ENCODE data around the gene GPR34.
"Not testable (repeated sequence)": the region's sequence is repeated elsewhere in the genome, so short reads cannot be mapped to it uniquely, and the experiment has no call there.

GPR34 gene

DNA sequence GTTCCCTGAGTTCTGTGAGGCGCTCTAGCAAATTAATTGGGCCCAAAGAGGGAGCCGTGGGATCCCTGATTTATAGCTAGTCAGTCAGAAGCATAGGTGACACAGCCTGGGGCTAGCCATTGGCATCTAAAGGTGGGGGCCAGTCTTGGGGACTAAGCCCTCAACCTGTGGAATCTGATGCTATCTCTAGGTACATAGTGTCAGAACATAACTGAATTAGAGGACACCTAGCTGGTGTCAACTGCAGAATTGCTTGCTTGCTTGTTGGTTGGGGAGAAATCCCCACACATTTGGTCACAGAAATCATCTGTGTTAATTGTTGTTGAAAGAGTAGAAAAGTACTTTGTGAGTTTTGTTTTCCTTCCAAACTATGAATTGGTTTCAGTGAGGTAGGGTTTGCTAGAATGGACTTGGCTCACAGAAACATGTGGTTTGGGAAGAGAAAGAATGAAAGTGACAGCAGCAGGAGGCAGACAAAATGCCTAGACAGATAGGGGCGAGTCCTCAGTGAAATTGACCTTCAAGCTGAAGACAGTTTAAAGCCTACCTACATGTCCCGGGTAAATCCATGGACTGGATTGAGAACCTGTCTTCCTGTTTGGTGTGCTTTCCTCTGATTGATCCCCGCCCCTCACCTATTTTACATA, 22.4 kb downstream of the GPR34 start:
- H3K27ac ChIP-seq: no peak overlapping the region
- TF ChIP-seq, protein P1, sequence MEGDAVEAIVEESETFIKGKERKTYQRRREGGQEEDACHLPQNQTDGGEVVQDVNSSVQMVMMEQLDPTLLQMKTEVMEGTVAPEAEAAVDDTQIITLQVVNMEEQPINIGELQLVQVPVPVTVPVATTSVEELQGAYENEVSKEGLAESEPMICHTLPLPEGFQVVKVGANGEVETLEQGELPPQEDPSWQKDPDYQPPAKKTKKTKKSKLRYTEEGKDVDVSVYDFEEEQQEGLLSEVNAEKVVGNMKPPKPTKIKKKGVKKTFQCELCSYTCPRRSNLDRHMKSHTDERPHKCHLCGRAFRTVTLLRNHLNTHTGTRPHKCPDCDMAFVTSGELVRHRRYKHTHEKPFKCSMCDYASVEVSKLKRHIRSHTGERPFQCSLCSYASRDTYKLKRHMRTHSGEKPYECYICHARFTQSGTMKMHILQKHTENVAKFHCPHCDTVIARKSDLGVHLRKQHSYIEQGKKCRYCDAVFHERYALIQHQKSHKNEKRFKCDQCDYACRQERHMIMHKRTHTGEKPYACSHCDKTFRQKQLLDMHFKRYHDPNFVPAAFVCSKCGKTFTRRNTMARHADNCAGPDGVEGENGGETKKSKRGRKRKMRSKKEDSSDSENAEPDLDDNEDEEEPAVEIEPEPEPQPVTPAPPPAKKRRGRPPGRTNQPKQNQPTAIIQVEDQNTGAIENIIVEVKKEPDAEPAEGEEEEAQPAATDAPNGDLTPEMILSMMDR (IDR thresholded peaks at IDR 0.05): no peak
- TF ChIP-seq ZFX (IDR thresholded peaks at IDR 0.05; ENCODE audit: borderline replicate concordance): no peak

DNA sequence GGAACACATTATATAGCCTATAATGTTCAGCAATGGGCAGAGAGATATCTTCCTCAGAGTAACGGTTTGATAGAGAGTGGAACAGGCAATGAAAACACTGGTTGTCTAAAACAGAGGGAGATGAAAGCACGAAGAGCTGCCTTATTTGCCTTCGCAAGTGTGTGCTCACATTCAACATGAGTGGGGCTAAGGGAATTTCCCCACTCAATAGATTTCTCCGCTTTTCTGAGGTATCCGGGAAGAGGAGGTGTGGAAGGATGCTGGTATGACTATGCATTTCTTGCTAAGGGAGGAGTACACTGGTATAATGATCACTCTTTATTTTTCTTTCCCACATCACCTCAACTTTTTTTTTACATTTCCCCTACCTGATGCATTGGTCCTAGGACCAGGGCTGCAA, 27.4 kb downstream of the GPR34 start:
- TF ChIP-seq ZFX (IDR thresholded peaks at IDR 0.05; ENCODE audit: borderline replicate concordance): no peak
- TF ChIP-seq, protein P1 (IDR thresholded peaks at IDR 0.05): no peak
- H3K27ac ChIP-seq: no peak overlapping the region

DNA sequence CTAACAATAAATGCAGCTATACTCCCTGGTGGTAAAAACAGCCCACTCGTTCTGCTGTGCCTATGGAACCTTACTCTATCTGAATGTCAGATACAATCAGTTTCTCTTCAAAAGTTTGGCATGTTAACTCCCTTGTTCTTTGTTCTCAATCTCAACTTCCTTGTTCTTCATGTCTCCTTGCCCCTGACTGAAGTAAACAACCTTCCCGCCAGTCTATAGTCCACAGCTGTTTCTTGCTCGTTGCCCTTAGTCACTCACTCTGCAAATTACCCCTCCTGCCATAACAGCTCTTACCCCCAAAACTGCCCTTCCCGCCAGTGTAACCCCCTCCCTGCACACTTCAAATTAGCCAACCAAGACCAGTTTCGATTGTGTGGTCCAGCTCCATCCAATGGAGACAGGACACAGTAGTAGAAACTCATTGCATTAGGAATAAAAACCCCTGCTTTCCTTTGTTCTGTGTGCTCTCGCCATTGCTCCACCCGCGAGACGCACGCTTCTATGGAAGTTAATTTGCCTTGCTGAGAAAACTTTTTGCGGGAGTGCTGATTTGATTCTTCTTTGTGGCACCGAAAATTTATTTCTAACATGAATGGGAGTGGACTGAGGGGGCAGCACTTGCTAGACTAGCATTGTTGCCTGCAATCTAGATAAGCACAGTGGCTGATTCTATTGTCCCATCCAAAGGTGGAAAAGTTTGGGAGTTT, 28.1 kb downstream of the GPR34 start:
- no peak overlapping the region for H3K27ac ChIP-seq
- TF ChIP-seq, protein P1 (IDR thresholded peaks at IDR 0.05): no peak
- TF ChIP-seq ZFX (IDR thresholded peaks at IDR 0.05; ENCODE audit: borderline replicate concordance): no peak

DNA sequence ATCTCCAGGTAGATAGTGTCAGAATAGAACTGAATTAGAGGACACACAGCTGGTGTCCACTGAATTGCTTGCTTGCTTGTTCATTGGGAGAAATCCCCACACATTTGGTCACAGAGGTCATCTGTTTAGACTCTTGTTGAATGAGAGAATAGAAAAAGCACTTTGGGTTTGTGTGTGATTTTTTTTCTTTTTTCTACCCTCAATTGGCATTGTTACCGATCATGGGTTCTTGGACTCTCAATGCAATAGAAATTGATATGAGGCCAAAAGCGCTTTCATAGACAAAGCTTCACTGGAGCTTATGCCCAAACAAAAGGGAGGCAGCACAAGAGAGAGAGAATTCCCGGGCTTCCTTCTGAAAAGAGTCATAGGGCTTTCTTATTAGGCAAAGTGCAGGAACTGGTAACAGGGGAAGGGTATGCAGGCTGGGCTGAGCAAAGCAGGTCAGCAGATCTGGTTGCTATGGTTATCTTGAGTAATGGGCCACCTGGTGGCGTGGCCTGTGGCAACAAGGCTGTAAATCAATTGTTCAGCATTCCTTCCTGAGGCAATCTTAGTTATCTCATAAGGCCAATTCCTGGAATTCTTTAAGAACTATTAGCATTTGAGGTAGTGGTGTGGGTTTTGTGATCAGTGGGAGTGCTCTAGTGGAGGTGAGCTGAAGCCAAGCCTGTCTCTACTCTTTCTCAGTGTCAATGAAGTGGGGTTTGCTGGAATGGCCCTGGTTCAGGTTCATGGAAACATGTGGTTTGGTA, 29.9 kb downstream of the GPR34 start:
- no peak overlapping the region for H3K27ac ChIP-seq
- TF ChIP-seq, protein P1 (IDR thresholded peaks at IDR 0.05): no peak
- TF ChIP-seq ZFX (IDR thresholded peaks at IDR 0.05; ENCODE audit: borderline replicate concordance): no peak

DNA sequence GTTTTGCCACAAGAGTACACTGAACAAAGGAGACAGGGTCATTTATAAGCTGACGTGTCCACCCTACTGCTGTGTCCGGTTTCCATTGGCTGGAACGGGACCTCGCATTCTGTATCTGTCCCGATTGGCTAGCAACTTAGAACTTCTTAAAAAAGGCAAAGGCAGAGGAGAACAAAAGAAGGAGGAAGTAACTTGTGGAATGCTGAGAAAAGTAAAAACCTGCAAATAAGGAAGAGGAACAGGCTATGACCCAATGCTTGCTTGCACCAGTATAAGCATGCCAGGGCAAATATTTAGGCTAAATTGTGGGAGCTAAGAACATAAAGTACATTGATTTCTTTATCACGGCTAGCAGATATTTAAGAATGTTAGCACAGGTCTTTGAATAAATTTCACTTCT, 30.8 kb downstream of the GPR34 start:
- H3K27ac ChIP-seq: not testable (repeated sequence)

DNA sequence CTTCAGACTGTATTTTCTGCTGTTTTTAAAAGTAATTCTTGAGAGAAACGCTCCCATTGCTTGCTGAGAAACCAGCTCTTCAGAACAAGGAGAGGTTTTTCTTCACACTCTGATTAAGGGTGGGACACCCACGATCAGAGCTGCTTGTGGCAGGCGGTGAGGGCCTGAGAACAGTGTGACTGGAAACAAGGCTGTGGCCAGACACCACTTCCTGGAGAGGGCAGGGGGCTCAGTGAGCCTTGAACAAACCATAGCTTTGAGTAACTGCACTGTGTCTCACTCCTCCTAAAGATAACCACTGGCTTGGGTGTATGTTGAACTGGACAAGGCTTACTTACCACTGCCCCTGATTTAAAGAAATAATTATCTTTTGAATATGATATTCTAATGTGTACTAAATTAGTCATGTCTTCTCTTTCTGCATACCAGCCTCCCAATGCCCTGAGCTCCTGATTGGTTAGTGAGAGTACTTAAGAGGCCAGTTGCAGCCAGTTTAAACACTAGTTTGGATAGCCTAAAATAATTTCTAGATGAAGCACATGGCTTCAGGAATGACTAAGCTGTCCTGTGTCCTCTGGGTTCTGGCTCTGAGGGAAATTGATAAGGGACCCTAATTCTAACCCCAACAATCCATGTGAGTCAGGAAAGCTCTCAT, 31.5 kb downstream of the GPR34 start:
- no peak overlapping the region for H3K27ac ChIP-seq
- TF ChIP-seq, protein P1 (IDR thresholded peaks at IDR 0.05): no peak
- TF ChIP-seq ZFX (IDR thresholded peaks at IDR 0.05; ENCODE audit: borderline replicate concordance): no peak

DNA sequence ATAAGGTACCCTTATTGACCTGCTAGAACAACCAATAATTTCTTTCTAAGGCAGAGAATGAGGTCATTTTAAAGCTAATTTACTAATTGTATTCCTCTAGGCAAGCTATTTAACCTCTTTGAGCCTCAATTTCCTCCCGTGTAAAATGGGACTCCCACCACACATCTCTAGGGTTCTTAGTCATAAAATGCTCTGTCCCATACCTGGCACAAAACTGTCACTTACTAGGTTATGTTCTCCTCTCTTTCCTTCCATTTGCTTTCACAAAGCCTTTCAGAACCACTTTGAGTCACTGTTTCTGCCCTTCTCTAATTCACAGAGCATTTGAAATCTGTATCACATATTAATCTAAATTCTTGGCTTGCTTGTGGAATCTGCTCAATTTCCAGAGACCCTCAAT, 32.8 kb downstream of the GPR34 start:
- no peak overlapping the region for H3K27ac ChIP-seq
- no peak for TF ChIP-seq ZFX (IDR thresholded peaks at IDR 0.05; ENCODE audit: borderline replicate concordance)
- TF ChIP-seq, protein P1 (IDR thresholded peaks at IDR 0.05): no peak
